SK-N-SH treated with all-trans-retinoic acid at 6 μM for 48 hours (cell line): ENCODE data around the gene DTNBP1.

Source experiments
- CREB5 ChIP-seq: fragments of 250-450 bp; sonication (Bioruptor Pico); IDR thresholded peaks from 2 replicates; pipeline ENCODE4 v1.5.1; 2020; ENCODE audit warnings: low read depth, mild to moderate bottlenecking, moderate library complexity
- ESRRG ChIP-seq: fragments of 250-450 bp; sonication (Bioruptor Pico); IDR thresholded peaks from 2 replicates; pipeline ENCODE4 v1.6.1; 2021; ENCODE audit warnings: mild to moderate bottlenecking
- ISL1 ChIP-seq: fragments of 250-450 bp; sonication (Bioruptor Pico); IDR thresholded peaks from 2 replicates; pipeline ENCODE4 v2.1.2; 2022; ENCODE audit warnings: mild to moderate bottlenecking, moderate library complexity
- OSR1 ChIP-seq: fragments of 250-450 bp; sonication (Bioruptor Pico); IDR thresholded peaks from 2 replicates; pipeline ENCODE4 v1.8.0; 2022; ENCODE audit warnings: moderate library complexity, mild to moderate bottlenecking, inconsistent platforms
- PATZ1 ChIP-seq: fragments of 250-450 bp; sonication (Bioruptor Pico); IDR thresholded peaks from 2 replicates; pipeline ENCODE4 v1.8.0; 2020; ENCODE audit warnings: mild to moderate bottlenecking, moderate library complexity, borderline replicate concordance
- PPARA ChIP-seq: fragments of 250-450 bp; sonication (Bioruptor Pico); IDR thresholded peaks from 2 replicates; pipeline ENCODE4 v1.5.0; 2020; ENCODE audit warnings: mild to moderate bottlenecking, borderline replicate concordance
- TCF4 ChIP-seq: fragments of 250-450 bp; sonication (Bioruptor Pico); IDR thresholded peaks from 2 replicates; pipeline ENCODE4 v1.8.0; 2021; ENCODE audit warnings: mild to moderate bottlenecking, moderate library complexity, borderline replicate concordance
- ZFP3 ChIP-seq: fragments of 250-450 bp; sonication (Bioruptor Pico); IDR thresholded peaks from 2 replicates; pipeline ENCODE4 v1.5.0; 2020; ENCODE audit warnings: mild to moderate bottlenecking, moderate library complexity
- ZFP30 ChIP-seq: fragments of 450-650 bp; formaldehyde crosslinking; IDR thresholded peaks from 2 replicates; pipeline ENCODE4 v1.5.0; 2022; ENCODE audit warnings: mild to moderate bottlenecking, moderate library complexity
- ZNF70 ChIP-seq: fragments of 450-650 bp; formaldehyde crosslinking; IDR thresholded peaks from 2 replicates; pipeline ENCODE4 v1.5.0; 2020; ENCODE audit warnings: mild to moderate bottlenecking, moderate library complexity

- TF ChIP-seq ZFP30 (CRISPR knock-in tag) (no peak), PPARA (CRISPR knock-in tag) (no peak), ZNF70 (CRISPR knock-in tag) (no peak), OSR1 (CRISPR knock-in tag) (no peak), PATZ1 (CRISPR knock-in tag) (no peak), CREB5 (CRISPR knock-in tag) (no peak), TCF4 (no peak), ZFP3 (CRISPR knock-in tag) (no peak), ESRRG (CRISPR knock-in tag) (no peak), ISL1 (CRISPR knock-in tag) (no peak)
These were observed 147.0 kb downstream of the DTNBP1 start for GRCh38 chr6:15515660-15516375.
